Natural killer cell (primary cell): Measurements from ENCODE around the gene GAGE13. TPM values are rescaled to one million over a fixed set of nuclear protein-coding genes. Genes with fewer than 3 reads are reported as not detected.
"Not testable (repeated sequence)": the region's sequence is repeated elsewhere in the genome, so short reads cannot be mapped to it uniquely, and the experiment has no call there.

Experiments used
- ATAC-seq, 3 donors: fragments of 150-1000 bp in 2 of 3; fragments of 200-7000 bp in 1 of 3; cut with Tn5 transposase; 1 replicate in 1 of 3; 2 replicates in 2 of 3; pipeline ENCODE4 v1.10.0; 2021; ENCODE audit warnings: mild to moderate bottlenecking in 2 of 3, moderate library complexity in 2 of 3
- DNase-seq, 2 donors: peaks; one replicate each; pipeline versions ENCODE4 v3.0.0 to v3.0.0-alpha.2; 2013 to 2021; ENCODE audit warnings: mixed read lengths in 1 of 2
- H3K27ac ChIP-seq: one replicate; pipeline ENCODE4 v1.5.1; 2013; ENCODE audit warnings: mild to moderate bottlenecking, low read length
- H3K27me3 ChIP-seq: one replicate; pipeline ENCODE4 v1.6.1; 2013; ENCODE audit warnings: low read length; ENCODE audit not compliant: control insufficient read depth, insufficient read depth
- H3K36me3 ChIP-seq: one replicate; pipeline ENCODE4 v1.6.1; 2013; ENCODE audit warnings: low read length; ENCODE audit not compliant: control insufficient read depth, insufficient read depth
- H3K4me1 ChIP-seq: one replicate; pipeline ENCODE4 v1.6.1; 2013; ENCODE audit warnings: low read length; ENCODE audit not compliant: control insufficient read depth, insufficient read depth
- H3K4me3 ChIP-seq: one replicate; pipeline ENCODE4 v1.5.1; 2013; ENCODE audit warnings: low read length
- H3K9me3 ChIP-seq: one replicate; pipeline ENCODE4 v1.6.1; 2013; ENCODE audit warnings: low read length; ENCODE audit not compliant: control insufficient read depth, insufficient read depth
- H3K27ac Mint-ChIP-seq, 2 donors: one replicate each; pipeline ENCODE4 v1.8.0; 2022; ENCODE audit warnings: mild to moderate bottlenecking in 2 of 2, mixed read lengths in 2 of 2, moderate library complexity in 1 of 2
- H3K27me3 Mint-ChIP-seq, 2 donors: one replicate each; pipeline ENCODE4 v1.8.0; 2022; ENCODE audit warnings: low read depth in 2 of 2, mixed read lengths in 2 of 2
- H3K36me3 Mint-ChIP-seq: one replicate; pipeline ENCODE4 v1.8.0; 2022; ENCODE audit warnings: mixed read lengths
- H3K4me1 Mint-ChIP-seq, 2 donors: one replicate each; pipeline ENCODE4 v1.8.0; 2022; ENCODE audit warnings: mixed read lengths in 2 of 2
- H3K4me3 Mint-ChIP-seq: one replicate; pipeline ENCODE4 v1.8.0; 2022; ENCODE audit warnings: mild to moderate bottlenecking, moderate library complexity, mixed read lengths
- H3K9me3 Mint-ChIP-seq, 2 donors: one replicate each; pipeline ENCODE4 v1.8.0; 2022; ENCODE audit warnings: mixed read lengths in 2 of 2
- WGBS: methylation state at CpG from one replicate; pipeline ENCODE4 v1.1.7; 2013; ENCODE audit warnings: missing lambda C conversion rate; ENCODE audit not compliant: insufficient coverage; 5-methylcytosine and 5-hydroxymethylcytosine counted together
- intact Hi-C: fragments of 100-400 bp; cut with micrococcal nuclease; formaldehyde crosslinking; loops from one replicate; pipeline ENCODE4 v1.14.2; 2022
- total RNA-seq, 4 donors: library from RNA; stranded (reverse); fragments of 120-200 nt in 1 of 4; gene quantifications; one replicate each; pipeline versions ENCODE4 v1.2.3 to v1.2.4, GENCODE V29; 2013 to 2022

The GAGE13 gene
- total RNA-seq, 3 donors from 2014 or later (not counting 1 experiment from before 2014, with no cell fraction given): not detected

- DNase-seq: not testable (repeated sequence)
These were observed 10.1 kb downstream of the GAGE13 start for GRCh38 chrX:49341449-49341848.

GRCh38 chrX:49344496-49345175, 13.3 kb downstream of the GAGE13 start:
- H3K27me3 Mint-ChIP-seq, DNase-seq, H3K4me1 Mint-ChIP-seq, H3K27me3 ChIP-seq, H3K9me3 ChIP-seq, H3K36me3 ChIP-seq, H3K27ac ChIP-seq, H3K4me3 ChIP-seq, H3K4me3 Mint-ChIP-seq, H3K27ac Mint-ChIP-seq, H3K9me3 Mint-ChIP-seq, intact Hi-C loops, H3K36me3 Mint-ChIP-seq, ATAC-seq, H3K4me1 ChIP-seq: not testable (repeated sequence)
- WGBS: 90% methylated on average over 4 of the region's 15 CpGs

More at GRCh38 chrX:49341449-49341848, 10.1 kb downstream of the GAGE13 start:
- H3K36me3 Mint-ChIP-seq, H3K4me3 ChIP-seq, H3K4me1 Mint-ChIP-seq, H3K9me3 Mint-ChIP-seq, ATAC-seq, H3K27ac Mint-ChIP-seq, H3K4me1 ChIP-seq, H3K27ac ChIP-seq, intact Hi-C loops, H3K4me3 Mint-ChIP-seq, H3K36me3 ChIP-seq, H3K9me3 ChIP-seq, H3K27me3 Mint-ChIP-seq, H3K27me3 ChIP-seq: not testable (repeated sequence)
- WGBS: no CpG with 5 or more reads among the region's 24 CpGs

- H3K36me3 Mint-ChIP-seq, intact Hi-C loops, H3K27ac ChIP-seq, H3K36me3 ChIP-seq, H3K9me3 Mint-ChIP-seq, H3K4me1 ChIP-seq, H3K4me1 Mint-ChIP-seq, H3K9me3 ChIP-seq, ATAC-seq, DNase-seq, H3K4me3 ChIP-seq, H3K27ac Mint-ChIP-seq, H3K27me3 Mint-ChIP-seq, H3K27me3 ChIP-seq, H3K4me3 Mint-ChIP-seq: not testable (repeated sequence)
- 78% methylated on average over 3 of the region's 10 CpGs for WGBS
These were observed 14.0 kb downstream of the GAGE13 start for GRCh38 chrX:49345402-49345801.

- H3K9me3 ChIP-seq, H3K27ac ChIP-seq, H3K4me1 Mint-ChIP-seq, H3K36me3 Mint-ChIP-seq, intact Hi-C loops, H3K9me3 Mint-ChIP-seq, H3K4me3 Mint-ChIP-seq, H3K27me3 Mint-ChIP-seq, H3K4me1 ChIP-seq, ATAC-seq, H3K27ac Mint-ChIP-seq, H3K27me3 ChIP-seq, DNase-seq, H3K36me3 ChIP-seq, H3K4me3 ChIP-seq: not testable (repeated sequence)
- 89% methylated on average over 6 of the region's 11 CpGs for WGBS
These were observed 14.8 kb downstream of the GAGE13 start for GRCh38 chrX:49346150-49346549.

Other genes starting within 250 kb of the GAGE13 start
- gene GPKOW, start 207.8 kb upstream of the GAGE13 start, total RNA-seq: 10 to 100 TPM; 22.4 to 26.0 (median 25.3) TPM
- gene MAGIX, start 168.8 kb upstream of the GAGE13 start, total RNA-seq: 1 to 10 TPM in 2 of 3 donors, under 1 TPM in 1; 1.00 to 1.7 (median 1.2) TPM
- gene PLP2, start 159.7 kb upstream of the GAGE13 start, total RNA-seq: 10 to 100 TPM; 29.3 to 69.7 (median 34.8) TPM
- 1 to 10 TPM; 6.2 to 7.9 (median 6.3) TPM for gene PRICKLE3, start 145.2 kb upstream of the GAGE13 start, total RNA-seq
- 1 to 10 TPM in 1 of 3 donors, under 1 TPM in 2; 0.36 to 1.0 (median 0.80) TPM for gene SYP, start 131.4 kb upstream of the GAGE13 start, total RNA-seq
- 1 to 10 TPM in 1 of 3 donors, under 1 TPM in 2; 0.48 to 1.1 (median 0.66) TPM for gene CACNA1F, start 98.2 kb upstream of the GAGE13 start, total RNA-seq
- 10 to 100 TPM; 19.6 to 22.8 (median 22.1) TPM for gene CCDC22, start 96.1 kb upstream of the GAGE13 start, total RNA-seq
- under 1 TPM; 0.09 to 0.32 (median 0.20) TPM for gene FOXP3, start 66.9 kb upstream of the GAGE13 start, total RNA-seq
- gene PPP1R3F, start 61.8 kb upstream of the GAGE13 start, total RNA-seq: 1 to 10 TPM; 2.9 to 4.3 (median 3.6) TPM
- not detected for gene GAGE10, start 27.9 kb upstream of the GAGE13 start, total RNA-seq
- gene GAGE12J, start 9.5 kb upstream of the GAGE13 start, total RNA-seq: not detected
- not detected for gene GAGE12C, start 200.6 kb downstream of the GAGE13 start, total RNA-seq
- gene GAGE12D, start 210.2 kb downstream of the GAGE13 start, total RNA-seq: not detected
- gene GAGE12E, start 219.7 kb downstream of the GAGE13 start, total RNA-seq: not detected
- gene GAGE12F, start 229.3 kb downstream of the GAGE13 start, total RNA-seq: not detected
- not detected for gene GAGE12G, start 238.8 kb downstream of the GAGE13 start, total RNA-seq
- not detected for gene GAGE12H, start 248.4 kb downstream of the GAGE13 start, total RNA-seq